ENCODE measurements around the gene RLBP1. TPM values are rescaled to one million over a fixed set of nuclear protein-coding genes. Genes with fewer than 3 reads are reported as not detected.
"Not testable (repeated sequence)": the region's sequence is repeated elsewhere in the genome, so short reads cannot be mapped to it uniquely, and the experiment has no call there.

RLBP1 gene
- total and polyA plus RNA-seq, 2 experiments from 2014 or later, result not detected

DNA sequence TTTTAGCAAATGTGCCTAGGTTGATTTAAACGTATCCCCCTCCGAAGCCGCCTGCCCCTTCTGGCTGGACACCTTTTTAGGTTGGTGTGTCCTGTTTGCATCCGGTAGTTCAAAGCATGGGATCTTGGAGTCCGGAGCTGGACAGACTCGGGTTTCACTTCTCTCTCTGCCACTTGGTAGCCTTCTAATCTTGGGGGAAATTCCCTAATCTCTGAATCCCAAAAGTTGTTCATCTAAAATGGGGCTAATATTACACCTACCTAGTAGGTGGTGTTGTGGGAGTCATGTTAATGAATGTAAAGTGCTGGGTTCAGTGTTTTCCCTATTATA lies 23.2 kb upstream of the RLBP1 start:
- Histone ChIP-seq H3K9me3 (ENCODE audit: low read depth) (no peaks in the 10 kb centered on the region), H3K9me2 (replicated peaks; ENCODE audit: insufficient read depth) (no peaks in the 10 kb centered on the region), H3K27ac (peak overlapping the region; percentile 14), H3K36me3 (replicated peaks; ENCODE audit: insufficient read depth, low read depth) (no peaks in the 10 kb centered on the region), H4K20me1 (ENCODE audit: insufficient read depth, poor library complexity, severe bottlenecking) (no peaks in the 10 kb centered on the region), H3K4me2 (peak overlapping the region; percentile 75), H3K4me1 (ENCODE audit: insufficient read depth) (peaks cover 4% of the 10 kb centered on the region), H2AFZ (peak overlapping the region; percentile 88), H3K4me3 (peak overlapping the region; percentile 33), H3K27me3 (no peaks in the 10 kb centered on the region), H3K79me2 (peaks cover 13% of the 10 kb centered on the region)
- under 1% methylated on average over 6 of the region's 6 CpGs for WGBS (ENCODE audit: low lambda C conversion rate, missing lambda C conversion rate)
- TF ChIP-seq CTCF (IDR thresholded peaks at IDR 0.05; ENCODE audit: poor library complexity) (no peak), EZH2 (IDR thresholded peaks at IDR 0.05; ENCODE audit: borderline replicate concordance) (no peak), EZH2phosphoT487 (IDR thresholded peaks at IDR 0.05; ENCODE audit: low read depth, severe bottlenecking, unreplicated experiment) (no peak)
- DNase-seq (ENCODE audit: low spot score), result no peak

GRCh38 chr15:89243691-89244573 lies 22.6 kb upstream of the RLBP1 start, which contains the start of gene FANCI:
FANCI (plus strand) TSS chr15:89243979; CDS start chr15:89247648, 3,669 bp downstream.
- Histone ChIP-seq H3K36me3 (replicated peaks; ENCODE audit: insufficient read depth, low read depth) (no peaks in the 10 kb centered on the region), H3K9me3 (ENCODE audit: low read depth) (no peaks in the 10 kb centered on the region), H4K20me1 (ENCODE audit: insufficient read depth, poor library complexity, severe bottlenecking) (no peaks in the 10 kb centered on the region), H3K4me2 (peak within 1 kb of the TSS; percentile 75), H3K27me3 (no peaks in the 10 kb centered on the region), H2AFZ (peak within 1 kb of the TSS; percentile 88), H3K4me3 (peak within 1 kb of the TSS; percentile 33), H3K27ac (peak within 1 kb of the TSS; percentile 14), H3K4me1 (ENCODE audit: insufficient read depth) (peaks cover 4% of the 10 kb centered on the region), H3K79me2 (peaks cover 13% of the 10 kb centered on the region), H3K9me2 (replicated peaks; ENCODE audit: insufficient read depth) (no peaks in the 10 kb centered on the region)
- 1% methylated on average over 61 of the region's 69 CpGs for WGBS (ENCODE audit: low lambda C conversion rate, missing lambda C conversion rate)
- TF ChIP-seq EZH2 (IDR thresholded peaks at IDR 0.05; ENCODE audit: borderline replicate concordance), result no peak
- no peak for TF ChIP-seq EZH2phosphoT487 (IDR thresholded peaks at IDR 0.05; ENCODE audit: low read depth, severe bottlenecking, unreplicated experiment)
- TF ChIP-seq CTCF (IDR thresholded peaks at IDR 0.05; ENCODE audit: poor library complexity), result peak; percentile 61
- DNase-seq (ENCODE audit: low spot score), result peak; percentile 97

DNA sequence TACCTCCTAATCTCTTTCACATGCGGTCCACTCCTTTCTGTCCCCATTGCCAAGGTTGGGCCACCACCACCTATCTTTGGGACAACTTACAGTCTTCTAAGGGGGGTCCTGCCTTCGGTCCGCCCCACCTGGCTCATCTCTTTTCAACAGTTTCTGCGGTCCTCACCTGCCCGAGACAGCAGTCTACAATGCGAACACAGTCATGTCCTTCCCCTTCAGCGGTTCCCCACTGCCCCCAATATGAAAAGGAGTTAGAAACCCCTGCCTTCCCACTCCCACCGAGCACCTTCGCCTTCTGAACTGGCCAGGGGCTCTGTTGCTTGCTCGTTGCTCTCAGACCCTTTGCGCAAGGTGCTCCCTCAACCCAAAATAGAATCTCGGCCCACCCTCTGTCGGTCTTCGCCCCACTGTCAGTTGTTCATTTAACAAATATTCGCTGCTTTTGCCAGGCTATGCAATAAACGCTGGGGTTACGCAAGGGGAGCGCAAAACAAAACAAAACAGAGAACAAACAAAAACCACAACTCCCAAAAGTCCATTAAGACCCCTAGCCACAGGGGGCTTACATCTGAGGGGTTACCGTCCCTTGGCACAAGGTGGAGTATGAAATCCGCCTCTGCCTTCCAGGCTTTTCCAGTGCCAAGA lies 21.8 kb upstream of the RLBP1 start:
- peak overlapping the region; percentile 85 for H2AFZ ChIP-seq
- peak overlapping the region; percentile 75 for H3K4me2 ChIP-seq
- no peaks in the 10 kb centered on the region for H3K36me3 ChIP-seq (replicated peaks; ENCODE audit: insufficient read depth, low read depth)
- H3K9me3 ChIP-seq (ENCODE audit: low read depth), result no peaks in the 10 kb centered on the region
- peaks cover 4% of the 10 kb centered on the region for H3K4me1 ChIP-seq (ENCODE audit: insufficient read depth)
- peak overlapping the region; percentile 23 for H3K4me3 ChIP-seq
- no peaks in the 10 kb centered on the region for H4K20me1 ChIP-seq (ENCODE audit: insufficient read depth, poor library complexity, severe bottlenecking)
- 74% methylated on average over 20 of the region's 20 CpGs for WGBS (ENCODE audit: low lambda C conversion rate, missing lambda C conversion rate)
- no peaks in the 10 kb centered on the region for H3K9me2 ChIP-seq (replicated peaks; ENCODE audit: insufficient read depth)
- H3K79me2 ChIP-seq, result peaks cover 13% of the 10 kb centered on the region
- DNase-seq (ENCODE audit: low spot score), result no peak
- TF ChIP-seq CTCF (IDR thresholded peaks at IDR 0.05; ENCODE audit: poor library complexity) (no peak), EZH2 (IDR thresholded peaks at IDR 0.05; ENCODE audit: borderline replicate concordance) (no peak), EZH2phosphoT487 (IDR thresholded peaks at IDR 0.05; ENCODE audit: low read depth, severe bottlenecking, unreplicated experiment) (no peak)
- no peak overlapping the region for H3K27ac ChIP-seq
- no peaks in the 10 kb centered on the region for H3K27me3 ChIP-seq

DNA sequence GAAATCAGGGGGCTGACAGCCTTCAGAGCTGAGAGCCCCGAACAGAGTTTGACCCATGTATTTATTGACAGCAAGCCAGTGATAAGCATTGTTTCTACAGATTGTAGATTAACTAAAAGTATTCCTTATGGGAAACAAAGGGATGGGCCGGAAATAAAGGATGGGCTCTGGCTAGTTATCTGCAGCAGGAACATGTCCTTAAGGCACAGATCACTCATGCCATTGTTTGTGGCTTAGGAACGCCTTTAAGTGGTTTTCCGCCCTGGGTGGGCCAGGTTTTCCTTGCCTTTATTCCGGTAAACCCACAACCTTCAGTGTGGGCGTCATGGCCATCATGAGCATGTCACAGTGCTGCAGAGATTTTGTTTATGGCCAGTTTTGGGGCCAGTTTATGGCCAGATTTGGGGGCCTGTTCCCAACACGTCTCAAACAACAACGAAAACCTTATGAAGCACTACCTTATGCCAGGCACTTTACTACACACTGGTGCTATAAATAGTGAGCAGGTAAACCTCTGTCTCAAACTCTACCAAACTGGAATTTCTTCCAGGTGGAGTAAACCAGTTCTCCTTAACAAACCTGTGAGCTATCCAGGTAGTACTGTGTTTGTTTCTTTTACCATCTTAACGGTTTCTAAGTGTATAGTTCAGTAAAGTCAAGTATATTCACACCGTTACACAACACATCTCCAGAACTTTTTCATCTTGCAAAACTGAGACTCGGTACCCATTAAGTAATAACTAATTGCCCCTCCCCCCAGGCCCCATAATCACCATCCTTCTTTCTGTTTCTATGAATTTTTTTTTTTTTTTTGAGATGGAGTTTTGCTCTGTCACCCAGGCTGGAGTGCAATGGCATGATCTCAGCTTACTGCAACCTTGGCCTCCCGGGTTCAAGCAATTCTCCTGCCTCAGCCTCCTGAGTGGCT lies 18.8 kb upstream of the RLBP1 start:
- H3K36me3 ChIP-seq (replicated peaks; ENCODE audit: insufficient read depth, low read depth); H3K9me2 ChIP-seq (replicated peaks; ENCODE audit: insufficient read depth); H3K4me2 ChIP-seq; H3K79me2 ChIP-seq; H3K27me3 ChIP-seq; H3K9me3 ChIP-seq (ENCODE audit: low read depth); H4K20me1 ChIP-seq (ENCODE audit: insufficient read depth, poor library complexity, severe bottlenecking); H3K27ac ChIP-seq; H3K4me3 ChIP-seq; H3K4me1 ChIP-seq (ENCODE audit: insufficient read depth); DNase-seq (ENCODE audit: low spot score); H2AFZ ChIP-seq: not testable (repeated sequence)
- 91% methylated on average over 12 of the region's 12 CpGs for WGBS (ENCODE audit: low lambda C conversion rate, missing lambda C conversion rate)
